Mucosa of descending colon (tissue), 3 donors: ENCODE results near the gene TMEM135. TPM values are rescaled to one million over a fixed set of nuclear protein-coding genes. Genes with fewer than 3 reads are reported as not detected.

Experiments
- ATAC-seq: fragments of 200-7000 bp; cut with Tn5 transposase; one replicate; pipeline ENCODE4 v1.9.1; 2020; ENCODE audit warnings: mild to moderate bottlenecking, moderate library complexity
- DNase-seq, 3 donors: peaks; one replicate each; pipeline ENCODE4 v3.0.0-alpha.2; 2020
- H3K36me3 ChIP-seq: fragments of 200-600 bp; one replicate; pipeline ENCODE4 v1.8.0; 2021; ENCODE audit warnings: low read depth, mild to moderate bottlenecking
- H3K4me1 ChIP-seq: fragments of 200-600 bp; one replicate; pipeline ENCODE4 v1.8.0; 2021; ENCODE audit warnings: low read depth, mild to moderate bottlenecking
- H3K4me3 ChIP-seq: fragments of 200-600 bp; one replicate; pipeline ENCODE4 v1.8.0; 2021; ENCODE audit warnings: mild to moderate bottlenecking
- H3K9me3 ChIP-seq: fragments of 200-600 bp; one replicate; pipeline ENCODE4 v1.8.0; 2021; ENCODE audit warnings: mild to moderate bottlenecking
- intact Hi-C, 2 donors: fragments of 100-400 bp; cut with DNase I in 1 of 2; cut with micrococcal nuclease in 1 of 2; formaldehyde crosslinking; loops; one replicate each; pipeline versions ENCODE4 v1.11.0 to v1.11.1; 2022; cut with DNase I, micrococcal nuclease
- total RNA-seq, 3 donors: library from RNA; stranded (reverse); fragmentation: NEBNext Ultra II Directional in 2 of 3; extraction: Animal tissue kit (Norgen Biotek cat#: 25700) in 2 of 3; gene quantifications; one replicate each; pipeline versions ENCODE4 v1.2.1 to v1.2.4, GENCODE V29; 2021 to 2023
- TF ChIP-seq, protein P1 (sequence below): fragments of 200-600 bp; IDR thresholded peaks from one replicate; pipeline ENCODE4 v1.8.0; 2022; ENCODE audit warnings: antibody characterized with exemption, mild to moderate bottlenecking
- donor health status: DM: no; HTN: no; CAD: no; lungs with moderate emphysema.
- donor health status: DM: no; HTN: no; CAD: no.
- donor health status: DM: no; HTN: yes; CAD: no.

Gene TMEM135
- total RNA-seq, 3 donors from 2014 or later = 32.8 to 37.6 (median 37.0) TPM

DNA sequence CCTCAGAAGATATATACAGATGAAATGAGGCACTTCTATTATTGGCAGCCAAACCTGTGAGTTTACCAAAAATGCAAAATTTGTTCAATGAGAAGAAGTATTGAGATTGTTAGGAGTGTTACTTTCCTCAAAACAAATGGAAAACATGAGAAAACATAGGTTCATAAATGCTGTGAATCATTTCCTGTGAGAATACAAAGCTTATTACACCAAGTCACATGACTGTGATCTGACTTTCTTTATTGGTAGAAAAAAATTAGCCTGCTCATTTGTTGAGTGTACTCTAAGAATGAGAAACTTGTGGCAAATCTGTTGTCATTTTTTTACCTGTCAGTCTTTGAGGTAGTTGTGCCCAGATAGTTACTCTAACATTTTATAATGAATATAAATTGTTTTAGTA is 215.1 kb downstream of the TMEM135 start:
- no peak for ATAC-seq

GRCh38 chr11:87254562-87254961 is 216.8 kb downstream of the TMEM135 start:
- DNase-seq (no peak), ATAC-seq (no peak)
- TF ChIP-seq, protein P1, sequence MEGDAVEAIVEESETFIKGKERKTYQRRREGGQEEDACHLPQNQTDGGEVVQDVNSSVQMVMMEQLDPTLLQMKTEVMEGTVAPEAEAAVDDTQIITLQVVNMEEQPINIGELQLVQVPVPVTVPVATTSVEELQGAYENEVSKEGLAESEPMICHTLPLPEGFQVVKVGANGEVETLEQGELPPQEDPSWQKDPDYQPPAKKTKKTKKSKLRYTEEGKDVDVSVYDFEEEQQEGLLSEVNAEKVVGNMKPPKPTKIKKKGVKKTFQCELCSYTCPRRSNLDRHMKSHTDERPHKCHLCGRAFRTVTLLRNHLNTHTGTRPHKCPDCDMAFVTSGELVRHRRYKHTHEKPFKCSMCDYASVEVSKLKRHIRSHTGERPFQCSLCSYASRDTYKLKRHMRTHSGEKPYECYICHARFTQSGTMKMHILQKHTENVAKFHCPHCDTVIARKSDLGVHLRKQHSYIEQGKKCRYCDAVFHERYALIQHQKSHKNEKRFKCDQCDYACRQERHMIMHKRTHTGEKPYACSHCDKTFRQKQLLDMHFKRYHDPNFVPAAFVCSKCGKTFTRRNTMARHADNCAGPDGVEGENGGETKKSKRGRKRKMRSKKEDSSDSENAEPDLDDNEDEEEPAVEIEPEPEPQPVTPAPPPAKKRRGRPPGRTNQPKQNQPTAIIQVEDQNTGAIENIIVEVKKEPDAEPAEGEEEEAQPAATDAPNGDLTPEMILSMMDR = no peak
- intact Hi-C loops = no loop called here
- H3K4me3 ChIP-seq = no peak overlapping the region
- no peaks in the 10 kb centered on the region for H3K4me1 ChIP-seq
- no peaks in the 10 kb centered on the region for H3K36me3 ChIP-seq
- H3K9me3 ChIP-seq = no peaks in the 10 kb centered on the region

More for the DNA sequence above, 215.1 kb downstream of the TMEM135 start:
- Histone ChIP-seq H3K36me3 (no peaks in the 10 kb centered on the region), H3K4me3 (no peak overlapping the region), H3K9me3 (no peaks in the 10 kb centered on the region), H3K4me1 (no peaks in the 10 kb centered on the region)
- intact Hi-C loops = no loop called here
- TF ChIP-seq, protein P1 = no peak
- no peak for DNase-seq

DNA sequence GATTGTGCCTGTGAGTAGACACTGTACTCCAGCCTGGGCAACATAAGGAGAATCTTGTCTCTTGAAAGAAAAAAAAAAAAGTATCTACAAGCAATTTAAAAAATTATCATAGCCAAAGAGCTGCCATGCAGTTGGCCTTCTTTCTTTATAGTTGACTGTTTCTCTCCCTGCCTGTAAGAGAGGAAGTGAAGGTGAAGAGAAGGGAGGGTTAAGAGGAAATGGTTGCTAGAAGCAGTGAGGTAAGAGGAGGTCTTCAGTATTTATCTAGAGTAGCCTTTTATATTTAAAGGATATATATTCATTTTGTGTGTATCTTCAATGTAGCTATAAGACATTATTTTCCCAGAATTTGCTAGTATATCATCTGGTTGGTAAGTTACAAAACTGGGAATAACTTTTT is 217.9 kb downstream of the TMEM135 start:
- no peak for DNase-seq
- Histone ChIP-seq H3K36me3 (no peaks in the 10 kb centered on the region), H3K4me3 (no peak overlapping the region), H3K9me3 (no peaks in the 10 kb centered on the region), H3K4me1 (no peaks in the 10 kb centered on the region)
- intact Hi-C loops = no loop called here
- no peak for ATAC-seq
- TF ChIP-seq, protein P1 = no peak

GRCh38 chr11:87256694-87257340 is 219.1 kb downstream of the TMEM135 start:
- Histone ChIP-seq H3K4me1 (no peaks in the 10 kb centered on the region), H3K9me3 (no peaks in the 10 kb centered on the region), H3K36me3 (no peaks in the 10 kb centered on the region), H3K4me3 (no peak overlapping the region)
- intact Hi-C loops = no loop called here
- TF ChIP-seq, protein P1 = no peak
- no peak for ATAC-seq
- no peak for DNase-seq

- intact Hi-C loops = no loop called here
- ATAC-seq (no peak), DNase-seq (no peak)
- Histone ChIP-seq H3K36me3 (no peaks in the 10 kb centered on the region), H3K9me3 (no peaks in the 10 kb centered on the region), H3K4me1 (no peaks in the 10 kb centered on the region), H3K4me3 (no peak overlapping the region)
- TF ChIP-seq, protein P1 = no peak
Observed at GRCh38 chr11:87258171-87258833, 220.6 kb downstream of the TMEM135 start.
